Stimulated activated CD8-positive, alpha-beta memory T cell treated with anti-CD3 and anti-CD28 coated beads, Interleukin-4, amount 100 ng/mL, for 24 hours (primary cell): ENCODE results near the gene ACACA.

Experiments used
- DNase-seq: peaks from one replicate; pipeline ENCODE4 v3.0.0-alpha.2; 2020; ENCODE audit warnings: low read depth

Gene ACACA

GRCh38 chr17:37066322-37067255, 340.0 kb downstream of the ACACA start:
- no peak for DNase-seq

DNA sequence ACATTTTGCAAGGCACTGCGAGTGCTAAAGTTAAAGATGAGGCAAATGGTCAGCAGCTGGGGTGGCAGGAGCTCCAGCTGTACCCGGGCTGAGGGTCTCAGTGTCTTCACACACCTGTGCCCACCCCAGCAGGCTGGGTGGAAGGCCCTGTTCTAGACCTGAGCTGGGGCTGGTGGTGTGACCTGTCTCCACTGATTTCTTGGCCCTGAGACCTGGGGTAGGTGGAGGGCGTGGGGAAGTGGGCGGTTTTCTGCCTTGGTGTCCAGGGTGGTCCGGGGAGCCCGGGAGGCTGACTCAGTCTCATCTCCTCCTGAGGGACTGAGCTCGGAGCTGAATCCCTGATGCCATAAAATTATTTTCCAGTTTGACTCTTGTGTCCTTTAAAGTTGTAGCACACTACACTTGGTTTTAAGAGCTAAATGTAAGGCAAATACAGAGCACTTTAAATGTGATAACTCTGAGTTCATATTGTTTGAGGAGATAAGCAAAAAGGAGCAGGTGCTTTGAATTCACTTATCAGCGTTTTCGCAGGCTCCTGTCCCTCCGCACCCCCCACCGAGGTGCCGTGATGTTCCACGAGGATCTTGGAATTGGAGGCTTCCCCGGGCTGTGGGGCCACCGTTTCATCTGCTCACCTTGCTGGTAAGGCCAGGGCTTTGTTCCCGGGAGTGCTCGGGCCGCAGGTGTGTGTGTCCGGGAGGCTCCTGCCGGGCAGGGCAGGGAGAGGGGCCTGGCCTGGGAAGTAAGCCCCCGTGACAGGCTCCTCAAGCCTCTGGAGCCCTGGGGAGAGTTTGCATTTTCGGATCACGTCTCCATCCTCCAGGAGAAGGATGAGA, 340.9 kb downstream of the ACACA start:
- DNase-seq, result no peak

DNA sequence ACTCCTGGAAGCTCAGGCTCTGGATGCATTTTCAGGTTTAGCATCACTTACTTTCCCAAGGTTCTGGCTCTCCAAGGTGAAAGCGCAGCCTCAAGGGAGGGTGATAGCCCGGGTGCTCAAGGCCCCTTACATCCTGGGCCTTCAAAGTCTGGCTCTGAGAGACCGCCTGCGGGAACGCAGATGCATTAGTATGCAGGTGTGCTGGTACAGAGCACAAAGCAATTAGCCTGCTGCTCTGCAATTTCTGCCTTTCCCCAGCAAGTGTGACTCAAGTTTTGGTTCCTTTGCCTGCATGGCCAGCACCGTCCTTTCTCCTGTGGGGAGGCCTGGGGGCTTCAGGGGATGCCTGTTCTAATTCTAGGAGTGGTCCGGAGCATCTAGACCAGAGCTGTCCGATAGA, 341.7 kb downstream of the ACACA start:
- DNase-seq, result no peak

DNA sequence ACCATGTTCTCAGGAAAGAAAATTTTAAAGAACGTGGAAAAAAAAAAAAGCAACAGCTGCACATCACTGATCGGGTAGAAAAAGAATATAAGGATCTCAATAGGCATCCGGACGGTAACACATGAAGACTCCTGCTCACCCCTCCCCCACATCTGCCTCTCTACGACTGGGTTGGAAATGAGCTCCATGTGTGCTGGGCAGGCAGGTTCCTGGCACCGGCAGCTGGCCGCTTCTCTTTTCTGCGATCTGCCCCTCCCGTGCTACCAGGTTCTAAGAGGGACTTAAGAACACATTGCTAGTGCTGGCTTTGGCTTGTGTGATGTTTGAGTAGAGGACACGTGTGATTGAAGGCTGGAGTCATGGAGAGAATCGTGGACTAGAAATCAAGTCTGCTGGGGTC, 342.4 kb downstream of the ACACA start:
- no peak for DNase-seq

DNA sequence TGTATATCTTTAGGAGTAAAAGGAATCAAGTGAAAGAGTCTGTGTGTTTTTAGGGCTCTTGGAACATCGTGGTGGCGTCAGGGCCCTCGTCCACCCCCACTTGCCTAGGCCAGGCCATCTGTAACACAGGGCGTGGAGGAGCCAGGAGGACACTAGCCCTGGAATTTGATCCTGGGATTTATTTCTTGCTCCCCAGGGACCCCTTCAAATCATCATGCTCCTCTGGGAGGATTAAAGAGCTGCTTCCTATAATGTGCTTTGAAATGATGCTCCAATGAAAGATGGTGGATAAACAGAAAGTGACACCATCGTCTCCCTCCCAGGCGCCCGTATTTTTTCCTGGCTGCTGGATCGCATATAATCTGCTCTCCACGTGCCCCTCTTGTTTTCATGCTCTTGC, 344.6 kb downstream of the ACACA start:
- DNase-seq, result no peak

- DNase-seq, result no peak
These were observed 345.7 kb downstream of the ACACA start for GRCh38 chr17:37060928-37061327.

DNA sequence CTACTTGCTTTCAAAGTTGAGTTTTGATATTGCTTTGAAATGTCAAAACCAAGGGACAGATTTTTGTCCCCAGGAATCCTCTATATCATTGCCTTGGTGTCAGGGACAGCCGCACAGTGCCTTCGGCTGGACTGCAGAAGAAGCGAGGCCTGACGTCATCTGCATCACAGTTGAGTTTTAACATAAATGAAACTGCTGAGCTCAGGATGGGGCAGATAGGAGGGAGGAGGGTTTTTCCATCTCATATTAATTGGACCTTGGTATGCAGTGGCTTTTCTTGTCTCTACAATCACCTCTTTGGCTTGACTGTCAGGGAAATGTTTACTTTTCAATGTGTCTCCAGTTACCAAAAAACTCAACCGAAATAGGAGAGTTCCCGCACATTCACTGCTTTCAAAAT, 346.5 kb downstream of the ACACA start:
- DNase-seq, result no peak

GRCh38 chr17:37059493-37059892, 347.1 kb downstream of the ACACA start:
- no peak for DNase-seq

GRCh38 chr17:37056622-37057021, 350.0 kb downstream of the ACACA start:
- no peak for DNase-seq

GRCh38 chr17:37054894-37055293, 351.7 kb downstream of the ACACA start:
- no peak for DNase-seq

- no peak for DNase-seq
These were observed 354.2 kb downstream of the ACACA start for GRCh38 chr17:37052450-37052849.

GRCh38 chr17:37051833-37052232, 354.8 kb downstream of the ACACA start:
- DNase-seq, result no peak

- DNase-seq, result no peak
These were observed 355.3 kb downstream of the ACACA start for GRCh38 chr17:37051381-37051780.

DNA sequence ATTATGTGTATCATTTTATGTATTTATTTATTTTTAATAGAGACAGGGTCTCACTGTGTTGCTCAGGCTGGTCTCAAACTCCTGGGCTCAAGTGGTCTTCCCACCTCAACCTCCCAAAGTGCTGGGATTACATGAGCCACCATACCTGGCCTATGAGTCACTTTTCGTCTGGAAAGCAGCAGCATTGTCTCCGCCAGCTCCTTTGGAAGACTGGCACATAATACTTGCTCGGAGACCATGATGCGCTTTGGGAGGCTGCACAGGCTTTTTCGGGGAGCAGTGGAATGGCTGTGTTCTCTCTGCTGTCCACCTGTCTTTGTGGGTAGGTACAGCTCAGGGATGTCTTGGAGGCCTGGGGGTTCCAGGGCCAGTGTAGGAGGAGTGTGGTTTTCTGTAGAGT, 355.7 kb downstream of the ACACA start:
- no peak for DNase-seq

GRCh38 chr17:37048811-37049210, 357.8 kb downstream of the ACACA start:
- no peak for DNase-seq

DNA sequence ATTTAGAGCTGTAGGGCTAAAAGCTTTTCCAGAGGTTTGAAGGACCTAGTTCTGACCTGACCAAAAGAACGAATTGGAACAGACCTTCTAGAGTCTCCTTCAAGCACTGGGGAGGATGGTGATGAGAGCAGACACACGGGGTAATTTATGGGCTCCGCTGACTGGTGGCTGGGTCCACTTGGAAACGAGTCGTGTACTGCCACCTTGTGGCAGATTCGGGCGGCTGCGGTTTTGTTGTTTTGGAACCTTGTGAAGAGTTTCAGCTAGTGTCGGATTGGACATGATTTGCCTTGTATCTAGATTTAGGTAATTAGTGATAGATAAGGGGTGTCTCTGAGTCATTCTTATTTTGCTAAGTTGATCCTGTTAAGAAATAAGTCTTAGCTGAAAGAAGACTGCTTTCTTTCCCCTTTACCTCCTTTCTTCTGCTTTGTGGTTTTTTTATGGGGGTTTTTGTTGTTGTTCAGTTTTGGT, 359.0 kb downstream of the ACACA start:
- DNase-seq, result peak; percentile 63

DNA sequence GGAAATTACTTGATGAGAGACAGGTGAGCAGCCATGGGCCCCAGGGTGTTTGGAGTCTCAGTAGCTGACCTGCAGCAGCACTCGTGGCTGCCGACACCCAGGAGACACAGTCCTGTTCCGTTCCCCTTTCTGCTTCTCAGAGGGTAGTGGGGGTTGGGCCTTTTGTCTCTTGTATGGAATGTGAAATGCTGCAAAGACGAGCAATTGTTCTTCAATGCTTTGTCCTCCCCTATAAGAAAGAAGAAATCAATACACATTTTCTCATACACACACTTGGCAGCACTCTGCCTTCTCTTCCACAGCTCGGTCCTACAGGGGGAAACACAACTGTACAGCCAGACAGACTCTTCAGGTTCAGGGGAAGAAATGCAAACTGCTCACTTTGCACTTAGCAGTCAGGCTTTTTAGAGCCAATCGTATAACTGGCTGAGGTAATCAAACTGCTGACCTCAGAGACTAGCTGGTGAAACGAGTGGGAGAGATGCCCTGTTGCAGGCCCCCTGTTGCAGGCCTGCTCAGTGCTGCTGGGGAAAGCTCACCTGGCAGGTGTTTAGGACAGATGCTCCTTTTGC, 361.2 kb downstream of the ACACA start:
- no peak for DNase-seq

DNA sequence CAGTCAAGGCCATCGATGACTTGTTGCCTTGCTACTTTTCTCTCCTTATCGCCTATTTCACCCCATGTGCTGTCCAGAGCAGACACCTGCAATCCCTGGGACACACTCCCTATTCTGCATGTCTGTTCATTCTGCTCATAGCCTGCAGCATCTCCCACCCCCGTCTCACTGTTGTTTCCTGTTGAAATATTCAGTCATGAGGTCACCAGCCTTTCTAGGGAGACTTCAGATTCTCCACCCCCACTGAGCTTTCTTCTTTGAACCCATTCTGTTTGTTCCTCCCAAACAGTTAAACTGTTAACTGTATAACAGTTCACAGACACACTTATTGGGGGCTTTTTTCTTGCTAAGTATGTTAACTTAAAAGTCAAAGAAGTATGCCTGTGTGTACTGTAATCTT, 363.4 kb downstream of the ACACA start:
- no peak for DNase-seq

GRCh38 chr17:37041932-37042331, 364.7 kb downstream of the ACACA start:
- no peak for DNase-seq

DNA sequence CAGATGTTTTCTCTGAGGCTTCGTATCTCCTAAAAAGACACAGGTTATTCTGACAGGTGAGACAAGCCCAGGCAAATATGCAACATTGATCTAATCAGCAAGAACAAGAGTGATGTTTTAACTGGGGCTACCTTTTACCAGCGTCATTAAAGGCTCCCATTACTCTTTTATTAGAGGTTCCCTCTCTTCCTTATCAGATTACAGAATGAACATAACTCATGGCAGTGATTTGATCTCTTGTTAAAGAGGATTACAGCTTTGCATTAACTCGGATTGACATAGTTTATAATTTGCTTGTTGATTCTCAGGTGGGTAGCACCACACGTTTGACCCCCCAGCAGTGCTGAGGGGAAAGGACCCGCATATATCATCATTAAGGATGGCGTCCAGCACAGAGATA, 367.4 kb downstream of the ACACA start:
- DNase-seq, result no peak

GRCh38 chr17:37037590-37038155, 369.0 kb downstream of the ACACA start:
- no peak for DNase-seq
